Ecto neural progenitor cell (in vitro differentiated cells): ENCODE data around the gene AVPR1B.

Source experiments
- DNase-seq: peaks from one replicate; pipeline ENCODE4 v3.0.0-alpha.2; 2018; ENCODE audit warnings: low spot score

AVPR1B gene

GRCh38 chr1:206111271-206111927 lies 5.8 kb downstream of the AVPR1B start:
- no peak for DNase-seq

GRCh38 chr1:206110820-206111219 lies 6.4 kb downstream of the AVPR1B start:
- DNase-seq, result no peak

DNA sequence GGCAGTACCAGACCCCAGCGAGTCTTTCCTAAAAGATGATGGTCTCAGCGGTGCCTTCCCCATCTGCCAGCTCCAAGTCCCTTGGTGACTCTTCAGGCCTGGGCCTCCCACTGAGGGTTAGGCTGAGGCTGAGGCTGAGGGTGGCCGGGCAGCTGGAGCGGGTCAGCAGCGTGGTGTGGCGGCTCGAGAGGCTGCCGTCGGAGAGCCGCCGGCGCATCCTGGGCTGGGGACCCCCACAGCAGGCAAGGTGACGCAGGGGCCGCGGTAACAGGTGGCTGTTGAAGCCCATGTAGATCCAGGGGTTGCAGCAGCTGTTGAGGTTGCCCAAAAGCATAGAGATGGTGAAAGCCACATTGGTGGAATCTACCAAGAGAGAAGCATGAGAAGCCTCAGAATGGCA lies 7.0 kb downstream of the AVPR1B start:
- DNase-seq, result no peak

DNA sequence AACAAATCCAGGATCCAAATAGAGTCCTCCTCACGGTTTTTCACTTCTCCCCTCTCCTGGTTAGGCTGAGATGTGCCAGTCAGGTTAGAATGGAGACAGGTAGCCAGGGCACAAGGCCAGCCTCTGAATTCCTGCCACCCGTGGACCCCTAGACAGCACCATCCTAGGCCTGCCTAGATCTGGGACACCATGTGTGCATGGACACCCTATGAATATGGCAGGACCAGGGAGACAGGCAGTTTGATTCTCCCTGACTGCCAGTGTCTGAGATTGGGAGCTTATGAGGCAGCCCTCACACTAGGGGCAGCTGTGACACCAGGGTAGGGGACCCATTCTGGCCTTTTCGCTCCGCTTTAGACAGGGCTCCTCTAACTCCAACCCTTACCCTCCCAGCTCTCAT lies 7.5 kb downstream of the AVPR1B start:
- DNase-seq, result no peak

DNA sequence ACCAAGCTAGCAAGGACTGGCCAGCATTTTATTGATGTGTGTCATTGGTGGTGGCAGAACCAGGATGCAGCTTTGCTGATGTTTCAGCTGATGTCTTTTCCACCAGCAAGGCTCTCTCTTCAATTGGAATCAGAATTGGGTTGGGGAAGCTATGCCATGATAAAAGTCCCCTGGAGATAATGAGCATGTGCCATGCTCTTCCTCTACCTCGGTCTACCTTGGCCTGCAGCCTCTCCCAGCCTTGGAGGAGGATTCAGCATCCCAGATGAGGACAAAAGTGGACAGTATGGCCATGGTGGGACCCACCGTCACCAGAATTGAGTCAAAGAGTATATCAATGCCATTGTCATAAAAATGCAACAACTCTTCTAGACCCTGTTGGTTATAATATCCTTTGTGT lies 8.6 kb downstream of the AVPR1B start:
- no peak for DNase-seq

GRCh38 chr1:206107168-206107544 lies 10.0 kb downstream of the AVPR1B start:
- DNase-seq, result no peak

- DNase-seq, result peak; percentile 87
Measured at GRCh38 chr1:206106328-206107167, 10.6 kb downstream of the AVPR1B start.

DNA sequence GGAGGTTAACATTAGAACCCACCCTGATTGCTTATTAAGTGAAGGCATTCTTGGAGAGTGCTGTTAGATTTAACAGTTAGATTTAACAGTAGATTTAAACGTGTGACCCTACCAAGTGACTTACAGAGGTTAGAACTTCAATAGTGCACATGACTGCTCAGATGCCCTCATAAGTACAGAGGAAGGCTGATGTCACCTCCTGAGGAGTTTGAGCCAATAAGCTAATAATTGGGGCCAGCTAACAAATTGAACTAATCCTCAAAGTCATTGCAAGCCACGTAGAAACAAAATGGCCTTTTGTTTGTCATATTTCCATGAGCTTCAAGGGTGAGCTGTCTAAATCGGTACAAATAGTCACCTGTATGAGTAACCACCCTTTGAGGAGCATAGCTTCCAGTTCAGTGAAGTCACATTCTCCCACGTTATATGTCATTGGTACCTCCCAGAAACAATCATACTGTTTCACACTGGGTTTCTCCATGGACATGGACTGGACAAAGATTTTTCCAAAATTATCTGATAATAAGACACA lies 11.7 kb downstream of the AVPR1B start:
- no peak for DNase-seq

- DNase-seq, result no peak
Measured at GRCh38 chr1:206103979-206104378, 13.2 kb downstream of the AVPR1B start.

DNA sequence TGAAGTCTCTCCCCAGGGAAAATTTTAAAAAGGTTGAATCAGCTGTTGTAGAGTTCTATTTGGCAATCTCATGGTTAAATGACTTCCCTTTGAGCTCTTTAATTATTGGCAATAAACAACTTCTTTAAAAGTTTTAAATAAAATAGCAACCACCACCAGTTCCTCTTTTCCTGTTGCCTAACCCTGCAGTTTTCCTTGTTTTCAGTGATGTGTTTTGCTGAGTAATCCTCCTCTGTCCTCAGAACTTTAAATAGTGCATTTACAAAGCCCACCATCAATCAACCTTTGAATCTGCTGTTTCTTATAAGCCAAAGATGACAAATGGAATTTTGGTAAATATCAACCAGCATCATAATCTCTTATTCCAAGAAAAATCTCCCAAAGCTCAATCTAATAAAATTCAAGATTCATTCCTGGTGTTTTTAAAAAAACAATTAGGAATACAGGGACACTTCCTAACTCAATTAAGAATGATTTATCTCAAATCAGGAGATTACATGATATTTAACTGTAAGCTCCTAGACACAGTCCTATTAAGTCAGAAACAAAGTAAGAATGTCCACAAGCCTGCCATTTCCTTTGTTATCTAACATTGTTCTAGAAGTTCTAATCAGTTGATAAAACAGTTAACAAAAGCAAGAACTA lies 14.8 kb downstream of the AVPR1B start:
- DNase-seq, result no peak

- no peak for DNase-seq
Measured at GRCh38 chr1:206101351-206102045, 15.7 kb downstream of the AVPR1B start.

- no peak for DNase-seq
Measured at GRCh38 chr1:206100226-206100815, 16.9 kb downstream of the AVPR1B start.

- DNase-seq, result no peak
Measured at GRCh38 chr1:206098242-206098919, 18.8 kb downstream of the AVPR1B start.

DNA sequence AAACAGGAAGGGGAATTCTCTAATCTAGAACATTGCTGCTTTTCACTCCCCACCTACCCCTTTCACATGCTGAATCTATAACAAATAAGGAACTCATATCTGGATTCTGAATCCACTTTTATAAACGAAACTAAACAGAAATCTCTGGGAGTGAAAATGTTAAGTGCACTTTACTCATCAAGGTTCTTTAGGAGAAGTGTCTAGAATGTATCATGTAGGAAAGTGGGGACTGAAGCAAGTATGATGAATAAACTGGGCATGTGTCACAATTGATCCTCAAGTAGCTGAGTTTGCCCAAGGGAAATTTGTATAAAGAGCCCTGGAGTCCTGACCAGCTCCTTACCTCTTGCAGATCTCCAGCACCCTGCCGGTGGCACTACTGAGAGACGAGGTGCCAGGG lies 19.8 kb downstream of the AVPR1B start:
- no peak for DNase-seq

DNA sequence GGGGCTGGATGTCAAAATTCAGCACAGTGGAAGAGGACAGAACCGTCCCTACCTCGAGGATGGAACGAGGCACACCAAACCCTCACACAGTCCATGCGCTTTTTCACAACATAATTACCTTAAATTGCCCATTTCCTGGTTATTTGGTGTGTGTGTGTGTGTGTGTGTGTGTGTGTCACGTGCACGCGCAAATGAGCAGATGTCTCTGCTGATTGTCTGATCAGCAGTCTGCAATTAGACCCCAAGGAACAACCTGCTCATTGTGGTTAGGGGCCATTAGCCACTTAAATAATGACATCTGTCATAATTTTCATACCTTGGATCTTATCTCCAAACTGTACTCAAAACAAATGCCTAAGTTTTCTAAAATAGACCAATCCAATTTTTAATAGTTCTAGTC lies 23.2 kb downstream of the AVPR1B start:
- DNase-seq, result no peak

GRCh38 chr1:206089341-206089740 lies 27.8 kb downstream of the AVPR1B start:
- no peak for DNase-seq

DNA sequence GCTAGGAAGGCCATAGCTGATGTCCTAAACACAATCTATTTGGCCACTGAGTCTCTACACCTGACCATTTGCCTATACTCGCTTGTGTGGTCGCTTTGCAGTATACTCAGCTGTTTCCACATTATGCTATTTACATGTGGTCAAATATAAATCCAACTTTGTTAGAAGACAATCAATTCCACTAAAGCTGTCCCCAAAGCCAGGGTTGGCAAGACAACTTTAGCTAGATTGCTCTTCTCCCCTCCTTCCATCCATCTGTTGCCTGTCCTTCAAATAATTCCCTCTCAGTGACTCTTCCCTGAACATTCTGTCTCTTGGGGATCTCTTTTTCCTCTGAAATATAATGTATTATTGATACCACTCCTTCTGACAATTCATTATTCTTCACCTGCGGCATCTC lies 30.1 kb downstream of the AVPR1B start:
- no peak for DNase-seq

DNA sequence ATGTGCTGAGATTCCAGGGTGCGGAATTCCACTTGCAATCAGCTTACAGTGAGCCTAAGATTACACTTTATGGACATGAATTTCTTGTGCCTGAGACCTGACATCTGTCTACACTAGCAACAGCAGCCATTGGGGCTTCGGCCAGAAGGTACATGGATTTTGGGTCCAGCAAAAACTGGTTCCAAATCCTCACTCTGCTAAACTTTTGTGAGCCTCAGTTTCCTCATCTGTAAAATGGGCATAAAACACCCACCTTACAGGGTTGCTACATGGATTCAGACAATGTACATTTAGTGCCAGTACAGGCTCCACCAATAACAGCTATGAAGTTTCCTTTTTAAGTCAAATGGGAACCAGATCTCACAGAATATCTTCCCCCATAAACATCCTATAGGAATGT lies 33.4 kb downstream of the AVPR1B start:
- DNase-seq, result no peak

- DNase-seq, result no peak
Measured at GRCh38 chr1:206082831-206083695, 34.1 kb downstream of the AVPR1B start.

- DNase-seq, result no peak
Measured at GRCh38 chr1:206081856-206082255, 35.3 kb downstream of the AVPR1B start.
